ENCODE data around the gene UCN2. TPM values are rescaled to one million over a fixed set of nuclear protein-coding genes. Genes with fewer than 3 reads are reported as not detected.

The UCN2 gene
- total and polyA plus RNA-seq, 2 of the 4 experiments (the other 2 are of a cell fraction), result 0.54 to 2.7 TPM

- dilution Hi-C loops (cut with HindIII; ENCODE audit: low sequenced_read_pairs, unreplicated experiment) (no loop called here), in situ Hi-C loops (cut with MboI; ENCODE audit: low sequenced_read_pairs) (loop anchor here (10.0 kb wide), 1 partner anchor 272 kb away; no protein-coding TSS in a partner anchor), intact Hi-C loops (cut with micrococcal nuclease) (loop anchor here (5.0 kb wide), 1 partner anchor 354 kb away; no protein-coding TSS in a partner anchor)
- no peak overlapping the region for H4K91ac ChIP-seq (ENCODE audit: insufficient read depth, low read depth, low read length)
- no peak overlapping the region for H3K56ac ChIP-seq (ENCODE audit: extremely low read depth, insufficient read depth, low read length)
- H2BK5ac ChIP-seq (ENCODE audit: low read depth, low read length, poor library complexity, severe bottlenecking), result no peak overlapping the region
- H4K20me1 ChIP-seq (ENCODE audit: insufficient read depth, low read length), result 0 out of 2 replicates have a peak, but pooled peaks cover 6% of the 10 kb centered on the region
- POLR2A ChIA-PET (ENCODE audit: unreplicated experiment), result no interaction called here
- ATAC-seq (ENCODE audit: low read depth) (no peak), DNase-seq (no peak)
- H2BK120ac ChIP-seq (ENCODE audit: low read depth, low read length), result no peak overlapping the region
- H3K23ac ChIP-seq (ENCODE audit: low read depth, low read length), result no peak overlapping the region
- H3K4me2 ChIP-seq (ENCODE audit: low read depth, low read length), result no peak overlapping the region
- no peak overlapping the region for H2BK20ac ChIP-seq (ENCODE audit: low read depth, low read length)
- no peak overlapping the region for H3K4ac ChIP-seq (ENCODE audit: low read depth, low read length)
- TF ChIP-seq POLR2A (IDR thresholded peaks at IDR 0.05; ENCODE audit: low read depth, low read length) (no peak), USF2 (IDR thresholded peaks at IDR 0.05; ENCODE audit: low read depth, low read length) (no peak), SMC3 (IDR thresholded peaks at IDR 0.05; ENCODE audit: low read depth, low read length) (no peak), ELK1 (IDR thresholded peaks at IDR 0.05; ENCODE audit: borderline replicate concordance, low read depth, low read length) (no peak), RFX5 (IDR thresholded peaks at IDR 0.05; ENCODE audit: low read depth, low read length) (no peak), BHLHE40 (IDR thresholded peaks at IDR 0.05; ENCODE audit: low read depth, low read length) (no peak), RAD21 (IDR thresholded peaks at IDR 0.05; ENCODE audit: low read length) (no peak), RCOR1 (IDR thresholded peaks at IDR 0.05; ENCODE audit: insufficient replicate concordance, low read length) (no peak), CHD1 (IDR thresholded peaks at IDR 0.05; ENCODE audit: low read depth, low read length) (no peak), NFE2L2 (IDR thresholded peaks at IDR 0.05; ENCODE audit: low read depth, low read length) (no peak)
- TF ChIP-seq, protein P1, sequence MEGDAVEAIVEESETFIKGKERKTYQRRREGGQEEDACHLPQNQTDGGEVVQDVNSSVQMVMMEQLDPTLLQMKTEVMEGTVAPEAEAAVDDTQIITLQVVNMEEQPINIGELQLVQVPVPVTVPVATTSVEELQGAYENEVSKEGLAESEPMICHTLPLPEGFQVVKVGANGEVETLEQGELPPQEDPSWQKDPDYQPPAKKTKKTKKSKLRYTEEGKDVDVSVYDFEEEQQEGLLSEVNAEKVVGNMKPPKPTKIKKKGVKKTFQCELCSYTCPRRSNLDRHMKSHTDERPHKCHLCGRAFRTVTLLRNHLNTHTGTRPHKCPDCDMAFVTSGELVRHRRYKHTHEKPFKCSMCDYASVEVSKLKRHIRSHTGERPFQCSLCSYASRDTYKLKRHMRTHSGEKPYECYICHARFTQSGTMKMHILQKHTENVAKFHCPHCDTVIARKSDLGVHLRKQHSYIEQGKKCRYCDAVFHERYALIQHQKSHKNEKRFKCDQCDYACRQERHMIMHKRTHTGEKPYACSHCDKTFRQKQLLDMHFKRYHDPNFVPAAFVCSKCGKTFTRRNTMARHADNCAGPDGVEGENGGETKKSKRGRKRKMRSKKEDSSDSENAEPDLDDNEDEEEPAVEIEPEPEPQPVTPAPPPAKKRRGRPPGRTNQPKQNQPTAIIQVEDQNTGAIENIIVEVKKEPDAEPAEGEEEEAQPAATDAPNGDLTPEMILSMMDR (conservative IDR thresholded peaks at IDR 0.05; ENCODE audit: low read depth, low read length), result no peak
- no peaks in the 10 kb centered on the region for H3K27me3 ChIP-seq (ENCODE audit: control insufficient read depth, insufficient read depth, low read length)
- no peaks in the 10 kb centered on the region for H3K9me1 ChIP-seq (ENCODE audit: insufficient read depth, low read length)
- H2AFZ ChIP-seq (replicated peaks; ENCODE audit: low read length, poor library complexity), result no peak overlapping the region
- no peak overlapping the region for H3K18ac ChIP-seq (ENCODE audit: low read depth, low read length)
- no peak overlapping the region for H3K27ac ChIP-seq (ENCODE audit: insufficient read depth, low read length)
- no peak overlapping the region for H2AK5ac ChIP-seq (ENCODE audit: low read depth, low read length)
- no peak overlapping the region for H2BK15ac ChIP-seq (ENCODE audit: low read depth, low read length)
- no peak overlapping the region for H3K4me3 ChIP-seq (ENCODE audit: insufficient read depth, low read depth, low read length)
- CTCF ChIA-PET, result no interaction called here
- peak overlapping the region; percentile 68 for H2AK9ac ChIP-seq (replicated peaks; ENCODE audit: low read depth, low read length, poor library complexity)
- BruUV-seq (replicated peaks), result no TSS peak
- H4K5ac ChIP-seq (ENCODE audit: low read depth, low read length), result no peak overlapping the region
- H3K14ac ChIP-seq (replicated peaks; ENCODE audit: low read depth, low read length), result no peak overlapping the region
- H3K79me1 ChIP-seq (ENCODE audit: low read depth in 1 of 2, low read length in 2 of 2), result peaks cover 0 to 2% of the 10 kb centered on the region in 2 experiments; a peak in 2 of 4 replicates
- H4K8ac ChIP-seq (ENCODE audit: low read depth in 2 of 2, low read length in 2 of 2), result no peak overlapping the region
- 81% methylated on average over 3 of the region's 4 CpGs; no CpG with 5 or more reads in 1 of the 2 experiments for WGBS, 2 experiments (ENCODE audit: extremely low coverage in 2 of 2, insufficient read length in 1 of 2)
- no peaks in the 10 kb centered on the region for H3K9me3 ChIP-seq (ENCODE audit: control insufficient read depth, insufficient read depth, low read length)
- peaks cover 35% of the 10 kb centered on the region for H3K36me3 ChIP-seq (ENCODE audit: control insufficient read depth, insufficient read depth, low read length)
- H3K9ac ChIP-seq (ENCODE audit: low read depth, low read length), result no peak overlapping the region
- no peaks in the 10 kb centered on the region for H3K4me1 ChIP-seq (ENCODE audit: control insufficient read depth, insufficient read depth, low read length)
Measured at GRCh38 chr3:48546203-48546829, 17.3 kb downstream of the UCN2 start.
